Omental fat pad (tissue), 4 donors: ENCODE data around the gene BMPER. TPM values are rescaled to one million over a fixed set of nuclear protein-coding genes. Genes with fewer than 3 reads are reported as not detected.
A peak's percentile ranks its signal among the peaks of the same experiment; 100 is the strongest.

Source experiments
- ATAC-seq: fragments of 150-250 bp; one replicate; pipeline ENCODE4 v1.9.1; 2016; ENCODE audit warnings: mild to moderate bottlenecking, moderate library complexity; ENCODE audit not compliant: low FRiP score
- DNase-seq: peaks from one replicate; pipeline ENCODE4 v3.0.0-alpha.2; 2019; ENCODE audit warnings: low spot score
- total RNA-seq, 4 donors: library from RNA; depleted of rRNA; stranded (reverse); fragments of >200 nt; gene quantifications; one replicate each; pipeline ENCODE4 v1.1.0, GENCODE V29; 2016
- TF ChIP-seq, protein P1 (sequence below), 3 donors: fragments of 450-650 bp; IDR thresholded peaks; one replicate each; pipeline ENCODE4 v1.5.1; 2016 to 2017; ENCODE audit warnings: antibody characterized with exemption in 3 of 3, mild to moderate bottlenecking in 3 of 3, moderate library complexity in 2 of 3

BMPER gene
- total RNA-seq, 4 donors from 2014 or later = 5.4 to 32.5 (median 16.6) TPM

DNA sequence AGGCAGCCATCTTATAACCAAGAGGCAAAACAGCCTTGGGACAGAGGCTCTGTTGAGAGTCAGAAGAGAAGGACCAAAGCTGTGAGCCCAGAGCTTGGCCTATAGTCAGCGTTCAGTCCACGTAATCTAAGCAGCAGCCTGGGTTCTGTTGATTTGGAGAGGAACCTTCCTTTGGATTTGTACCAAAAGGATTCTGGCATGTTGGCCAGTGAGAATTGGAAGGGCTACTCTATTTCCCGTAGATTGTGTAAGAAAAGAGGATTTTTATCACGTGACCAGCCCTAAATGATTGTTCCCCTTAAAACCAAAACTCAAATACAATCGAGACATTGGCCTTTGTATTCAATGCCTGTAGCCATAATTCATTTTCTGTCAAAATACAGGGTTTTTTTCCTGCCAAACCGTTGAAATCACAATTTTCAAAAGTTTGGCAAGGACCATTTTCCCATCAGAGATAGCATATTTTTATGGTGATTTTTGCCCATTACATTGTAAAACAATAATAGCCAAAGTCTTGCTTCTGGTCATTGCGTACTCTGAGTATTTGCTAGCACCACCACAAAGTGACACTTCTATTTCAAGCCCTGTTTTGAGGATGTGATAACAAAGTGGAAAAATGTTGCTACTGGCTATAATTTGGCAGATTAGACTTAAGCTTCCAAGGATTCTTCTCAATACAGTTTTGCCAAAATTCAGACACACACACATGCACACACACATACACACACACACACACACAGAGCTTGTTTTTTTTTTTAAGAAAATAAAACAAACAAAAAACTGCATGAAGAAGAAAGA lies 23.1 kb upstream of the BMPER start:
- DNase-seq = no peak
- TF ChIP-seq, protein P1, sequence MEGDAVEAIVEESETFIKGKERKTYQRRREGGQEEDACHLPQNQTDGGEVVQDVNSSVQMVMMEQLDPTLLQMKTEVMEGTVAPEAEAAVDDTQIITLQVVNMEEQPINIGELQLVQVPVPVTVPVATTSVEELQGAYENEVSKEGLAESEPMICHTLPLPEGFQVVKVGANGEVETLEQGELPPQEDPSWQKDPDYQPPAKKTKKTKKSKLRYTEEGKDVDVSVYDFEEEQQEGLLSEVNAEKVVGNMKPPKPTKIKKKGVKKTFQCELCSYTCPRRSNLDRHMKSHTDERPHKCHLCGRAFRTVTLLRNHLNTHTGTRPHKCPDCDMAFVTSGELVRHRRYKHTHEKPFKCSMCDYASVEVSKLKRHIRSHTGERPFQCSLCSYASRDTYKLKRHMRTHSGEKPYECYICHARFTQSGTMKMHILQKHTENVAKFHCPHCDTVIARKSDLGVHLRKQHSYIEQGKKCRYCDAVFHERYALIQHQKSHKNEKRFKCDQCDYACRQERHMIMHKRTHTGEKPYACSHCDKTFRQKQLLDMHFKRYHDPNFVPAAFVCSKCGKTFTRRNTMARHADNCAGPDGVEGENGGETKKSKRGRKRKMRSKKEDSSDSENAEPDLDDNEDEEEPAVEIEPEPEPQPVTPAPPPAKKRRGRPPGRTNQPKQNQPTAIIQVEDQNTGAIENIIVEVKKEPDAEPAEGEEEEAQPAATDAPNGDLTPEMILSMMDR (IDR thresholded peaks at IDR 0.05) = no peak
- ATAC-seq = peak; percentile 74

GRCh38 chr7:33882950-33883670 lies 22.2 kb upstream of the BMPER start:
- TF ChIP-seq, protein P1 (IDR thresholded peaks at IDR 0.05) = no peak
- ATAC-seq = peak; percentile 34
- DNase-seq = no peak

DNA sequence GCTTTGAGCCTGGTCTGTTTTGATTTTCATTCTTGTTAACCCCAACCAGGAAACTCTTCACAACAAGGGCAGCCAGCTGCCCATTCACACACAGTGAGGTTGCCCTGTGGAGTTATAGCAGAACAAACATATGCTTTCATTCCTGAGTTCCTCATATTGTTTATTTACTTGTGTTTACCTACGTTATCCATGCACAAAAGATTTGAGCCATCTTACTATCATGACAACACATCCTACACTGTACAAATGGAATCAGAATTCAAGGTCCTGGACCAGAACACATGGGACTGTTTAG lies 21.7 kb upstream of the BMPER start:
- DNase-seq (no peak), ATAC-seq (no peak)
- TF ChIP-seq, protein P1 (IDR thresholded peaks at IDR 0.05) = no peak

DNA sequence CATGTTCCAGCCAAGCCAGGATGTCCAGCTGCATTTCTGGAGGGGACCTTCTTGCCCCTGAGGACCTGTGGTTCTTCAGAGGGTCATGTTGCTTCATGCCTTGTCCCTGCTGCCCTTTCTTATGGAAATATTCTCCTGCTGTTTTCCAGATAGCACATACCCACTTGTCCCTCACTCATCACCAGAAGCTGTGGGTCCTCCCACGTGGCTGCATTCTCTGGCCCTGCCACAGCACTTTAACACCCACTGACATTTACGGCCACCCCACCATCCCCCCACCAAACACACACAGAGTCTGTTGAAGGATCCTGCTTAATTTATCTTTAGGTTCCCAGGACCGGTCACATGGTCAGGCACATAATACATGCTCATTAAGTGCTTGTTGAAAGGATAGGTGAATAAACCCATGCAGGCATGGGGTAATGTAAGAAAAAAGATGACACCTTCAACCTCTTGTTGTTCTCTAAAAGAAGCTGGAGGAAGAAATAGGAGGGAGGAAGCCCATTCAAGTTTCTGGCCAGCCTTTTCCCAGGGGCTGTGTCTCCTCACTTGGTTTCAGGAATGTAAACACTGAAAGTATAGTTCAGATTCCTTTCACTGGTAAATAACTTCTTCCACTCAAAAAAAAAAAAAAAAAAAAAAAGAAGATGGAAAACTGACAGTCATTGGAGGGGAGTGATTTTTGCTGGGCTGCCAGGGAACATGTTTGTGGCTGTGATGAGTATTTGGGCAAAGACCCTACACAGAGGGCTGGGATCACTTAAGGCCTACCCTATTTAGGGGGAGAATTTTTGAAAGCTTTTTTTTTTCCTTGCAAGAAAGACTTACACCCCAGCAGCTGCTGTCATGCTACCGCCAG lies 19.8 kb upstream of the BMPER start:
- DNase-seq = no peak
- no peak for ATAC-seq
- TF ChIP-seq, protein P1 (IDR thresholded peaks at IDR 0.05) = no peak

GRCh38 chr7:33886149-33886623 lies 19.2 kb upstream of the BMPER start:
- DNase-seq = no peak
- ATAC-seq = no peak
- TF ChIP-seq, protein P1 (IDR thresholded peaks at IDR 0.05) = no peak

DNA sequence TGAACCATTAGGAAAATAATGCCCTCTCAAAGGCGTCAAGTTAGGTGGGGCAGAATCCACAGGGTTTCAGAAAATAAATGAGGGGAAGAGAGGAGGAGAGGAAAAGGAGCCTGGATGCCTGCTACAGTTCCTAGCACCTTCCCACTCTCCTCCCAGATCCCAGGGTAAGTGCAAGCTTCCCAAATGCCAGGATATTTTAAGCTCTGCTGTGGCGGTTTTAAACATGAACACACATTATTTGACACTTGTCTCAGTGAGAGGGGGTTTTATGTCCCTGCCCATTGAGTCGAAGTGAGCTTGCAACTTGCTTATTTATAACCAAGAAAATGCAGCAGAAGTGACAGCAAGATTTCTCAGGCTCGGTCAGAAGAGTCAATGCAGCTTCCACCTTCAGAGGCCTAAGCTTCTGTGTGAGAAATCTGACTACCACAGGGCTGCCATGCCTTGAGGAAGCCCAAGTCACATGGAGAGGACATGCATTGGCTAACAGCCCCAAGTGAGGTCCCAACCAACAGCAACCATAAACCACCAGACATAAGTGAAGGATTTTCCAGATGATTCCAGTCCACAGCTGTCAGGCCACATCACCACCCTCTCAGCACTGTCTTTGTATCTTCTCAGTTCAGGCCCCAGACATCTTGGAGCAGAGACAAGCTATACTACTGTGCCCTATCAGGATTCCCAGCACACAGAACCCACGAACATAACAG lies 17.9 kb upstream of the BMPER start:
- DNase-seq = no peak
- TF ChIP-seq, protein P1 (IDR thresholded peaks at IDR 0.05) = no peak
- ATAC-seq = no peak
